SK-N-SH (cell line): ENCODE data around the gene CPT1B. TPM values are rescaled to one million over a fixed set of nuclear protein-coding genes. Genes with fewer than 3 reads are reported as not detected.

Source experiments
- CTCF ChIA-PET: fragments of 300-600, 350-600 bp; formaldehyde crosslinking; extraction: SDS; loops from one replicate; lab custom pipeline; 2021; lab: Yijun Ruan, JAX
- POLR2A ChIA-PET: fragments of 350-600 bp; sonication (Branson Sonifier 250); formaldehyde crosslinking; extraction: SDS; loops from one replicate; lab custom pipeline; 2020; ENCODE audit warnings: antibody characterized with exemption, inconsistent platforms; lab: Yijun Ruan, JAX
- DNase-seq: peaks from one replicate; pipeline ENCODE4 v3.0.0; 2012
- H2AFZ ChIP-seq: fragments of 200-600 bp; sonication (generic); 2 replicates; pipeline ENCODE4 v1.8.1; 2016; ENCODE audit warnings: antibody characterized with exemption, mild to moderate bottlenecking, low read depth
- H3F3A ChIP-seq: fragments of 200-600 bp; sonication (generic); replicated peaks from 2 replicates; pipeline ENCODE3; 2016; ENCODE audit warnings: antibody characterized with exemption, mild to moderate bottlenecking; ENCODE audit not compliant: insufficient read depth
- H3K27ac ChIP-seq, 2 experiments: fragments of 200-500 bp in 1 of 2; fragments of 200-600 bp in 1 of 2; sonication (Bioruptor generic) in 1 of 2; sonication (generic), shearing (Covaris generic) in 1 of 2; 2 replicates each; pipeline versions ENCODE4 v1.5.1 to v1.6.1; 2014 to 2016; ENCODE audit warnings: low read depth in 2 of 2, inconsistent platforms in 1 of 2, low read length in 1 of 2, mild to moderate bottlenecking in 1 of 2, mixed read lengths in 1 of 2
- H3K27me3 ChIP-seq: fragments of 200-600 bp; sonication (generic), shearing (Covaris generic); 2 replicates; pipeline ENCODE4 v1.6.1; 2016; ENCODE audit warnings: mixed run types; ENCODE audit not compliant: insufficient read depth
- H3K36me3 ChIP-seq, 2 experiments: fragments of 200-500 bp in 1 of 2; fragments of 200-600 bp in 1 of 2; sonication (Bioruptor generic) in 1 of 2; sonication (generic) in 1 of 2; replicated peaks in 1 of 2; 2 replicates each; pipeline versions ENCODE3 to v1.5.1; 2014 to 2016; ENCODE audit warnings: low read length in 1 of 2, mild to moderate bottlenecking in 1 of 2; ENCODE audit not compliant: insufficient read depth in 2 of 2, control insufficient read depth in 1 of 2
- H3K4me1 ChIP-seq, 2 experiments: fragments of 200-500 bp in 1 of 2; fragments of 200-600 bp in 1 of 2; sonication (Bioruptor generic) in 1 of 2; sonication (generic), shearing (Covaris generic) in 1 of 2; 2 replicates each; pipeline versions ENCODE4 v1.5.1 to v1.6.1; 2014 to 2016; ENCODE audit warnings: low read depth in 1 of 2, low read length in 1 of 2, mixed run types in 1 of 2; ENCODE audit not compliant: insufficient read depth in 2 of 2, control insufficient read depth in 1 of 2
- H3K4me2 ChIP-seq: fragments of 200-600 bp; sonication (generic), shearing (Covaris generic); 2 replicates; pipeline ENCODE4 v1.6.1; 2017; ENCODE audit warnings: mixed run types
- H3K4me3 ChIP-seq, 2 experiments: fragments of 200-500 bp in 1 of 2; fragments of 200-600 bp in 1 of 2; sonication (Bioruptor generic) in 1 of 2; sonication (generic), shearing (Covaris generic) in 1 of 2; 2 replicates each; pipeline versions ENCODE4 v1.5.1 to v1.8.1; 2014 to 2016; ENCODE audit warnings: low read depth in 2 of 2, inconsistent platforms in 1 of 2, low read length in 1 of 2, mild to moderate bottlenecking in 1 of 2, mixed read lengths in 1 of 2, moderate library complexity in 1 of 2
- H3K79me2 ChIP-seq: fragments of 200-600 bp; sonication (generic); 2 replicates; pipeline ENCODE4 v1.8.1; 2017; ENCODE audit warnings: mild to moderate bottlenecking; ENCODE audit not compliant: insufficient read depth
- H3K9ac ChIP-seq: fragments of 200-600 bp; sonication (generic); 2 replicates; pipeline ENCODE4 v1.6.1; 2017; ENCODE audit warnings: mixed run types
- H3K9me2 ChIP-seq: fragments of 200-600 bp; sonication (generic); 2 replicates; pipeline ENCODE4 v1.6.1; 2017; ENCODE audit warnings: mixed run types
- H3K9me3 ChIP-seq: fragments of 200-600 bp; sonication (generic); 2 replicates; pipeline ENCODE4 v1.6.1; 2017; ENCODE audit warnings: mixed run types, mild to moderate bottlenecking, moderate library complexity
- H4K20me1 ChIP-seq: fragments of 200-600 bp; sonication (generic); 2 replicates; pipeline ENCODE4 v1.6.1; 2017; ENCODE audit warnings: mild to moderate bottlenecking, mixed run types; ENCODE audit not compliant: insufficient read depth
- CTCF ChIP-seq: fragments of 200-600 bp; sonication (generic); IDR thresholded peaks from 2 replicates; pipeline ENCODE4 v1.6.1; 2017; ENCODE audit warnings: antibody characterized with exemption, mild to moderate bottlenecking, moderate library complexity
- GABPA ChIP-seq: IDR thresholded peaks from 2 replicates; pipeline ENCODE4 v1.4.0; 2012; ENCODE audit warnings: low read depth, mild to moderate bottlenecking
- GATA2 ChIP-seq: sonication (generic); formaldehyde crosslinking; IDR thresholded peaks from 2 replicates; pipeline ENCODE4 v1.5.0; 2020; ENCODE audit warnings: mild to moderate bottlenecking, missing genetic modification reagents
- MEF2A ChIP-seq: IDR thresholded peaks from 2 replicates; pipeline ENCODE4 v1.4.0; 2012; ENCODE audit warnings: low read depth, borderline replicate concordance
- NFIC ChIP-seq: IDR thresholded peaks from 2 replicates; pipeline ENCODE4 v1.4.0; 2012; ENCODE audit warnings: borderline replicate concordance
- REST ChIP-seq: IDR thresholded peaks from 2 replicates; pipeline ENCODE4 v1.6.1; 2012; ENCODE audit warnings: mild to moderate bottlenecking, low read depth, low read length, moderate library complexity
- RXRA ChIP-seq: IDR thresholded peaks from 2 replicates; pipeline ENCODE4 v1.4.0; 2012; ENCODE audit warnings: low read depth, mild to moderate bottlenecking, borderline replicate concordance
- SIN3A ChIP-seq: IDR thresholded peaks from 2 replicates; pipeline ENCODE4 v1.6.1; 2012; ENCODE audit warnings: low read depth, mild to moderate bottlenecking, low read length, moderate library complexity, borderline replicate concordance
- TEAD4 ChIP-seq: IDR thresholded peaks from 2 replicates; pipeline ENCODE4 v1.4.0; 2012; ENCODE audit warnings: mild to moderate bottlenecking, borderline replicate concordance; ENCODE audit not compliant: insufficient read depth
- USF1 ChIP-seq: IDR thresholded peaks from 2 replicates; pipeline ENCODE4 v1.4.0; 2012; ENCODE audit warnings: low read depth, borderline replicate concordance
- ZBTB33 ChIP-seq: IDR thresholded peaks from 2 replicates; pipeline ENCODE4 v1.4.0; 2012; ENCODE audit warnings: low read depth, borderline replicate concordance
- WGBS: methylation state at CpG from one replicate; pipeline ENCODE4 v1.1.6; 2017; ENCODE audit warnings: low lambda C conversion rate; 5-methylcytosine and 5-hydroxymethylcytosine counted together
- polyA plus RNA-seq, 3 experiments: library from polyadenylated mRNA; depleted of rRNA; stranded (reverse); fragments of >200 nt; gene quantifications; 2 replicates each; pipeline ENCODE4 v1.2.3, GENCODE V29; 2012

CPT1B gene
- polyA plus RNA-seq, 1 of the 3 experiments (the other 2 are of a cell fraction) = 33.2 TPM

GRCh38 chr22:50553310-50553709 lies 24.9 kb downstream of the CPT1B start:
- H3K27me3 ChIP-seq = no peaks in the 10 kb centered on the region
- DNase-seq = peak; percentile 44
- no peak overlapping the region for H2AFZ ChIP-seq
- ChIA-PET POLR2A (no interaction called here), CTCF (interaction anchor here (5.3 kb wide), 1 partner anchor 10 kb away, joined by 26 read pairs; the partner anchor contains the start of gene SYCE3)
- no peaks in the 10 kb centered on the region for H3K9me2 ChIP-seq
- H3K79me2 ChIP-seq = no peaks in the 10 kb centered on the region
- no peak overlapping the region for H3K9ac ChIP-seq
- H3K4me3 ChIP-seq = no peak overlapping the region
- H3K4me2 ChIP-seq = no peak overlapping the region
- no peaks in the 10 kb centered on the region; a peak in 1 of 4 replicates for H3K4me1 ChIP-seq
- TF ChIP-seq TEAD4 (no peak), GATA2 (CRISPR knock-in tag) (peak; percentile 64)
- H3K36me3 ChIP-seq = no peaks in the 10 kb centered on the region
- no peaks in the 10 kb centered on the region for H4K20me1 ChIP-seq
- H3K27ac ChIP-seq = no peak overlapping the region
- H3F3A ChIP-seq = peaks cover 8% of the 10 kb centered on the region
- WGBS = 46% methylated on average over 8 of the region's 8 CpGs
- H3K9me3 ChIP-seq = no peaks in the 10 kb centered on the region

- Histone ChIP-seq H3K79me2 (no peaks in the 10 kb centered on the region), H4K20me1 (no peaks in the 10 kb centered on the region), H2AFZ (no peak overlapping the region), H3K9ac (no peak overlapping the region), H3K4me3 (no peak overlapping the region), H3F3A (peaks cover 2% of the 10 kb centered on the region), H3K9me3 (no peaks in the 10 kb centered on the region), H3K27ac (no peak overlapping the region), H3K36me3 (no peaks in the 10 kb centered on the region), H3K4me1 (no peaks in the 10 kb centered on the region; a peak in 1 of 4 replicates), H3K27me3 (no peaks in the 10 kb centered on the region), H3K4me2 (no peak overlapping the region), H3K9me2 (no peaks in the 10 kb centered on the region)
- DNase-seq = no peak
- 84% methylated on average over 9 of the region's 11 CpGs for WGBS
- TF ChIP-seq GATA2 (CRISPR knock-in tag) (no peak), MEF2A (no peak), USF1 (no peak), SIN3A (no peak), NFIC (no peak)
- ChIA-PET CTCF (interaction anchor here (1.4 to 5.3 kb wide), 3 partner anchors 8 to 26 kb away, joined by 3 to 26 read pairs (median 10); partner anchors contain the start of genes SCO2 and SYCE3), POLR2A (no interaction called here)
Measured at GRCh38 chr22:50551160-50551752, 27.0 kb downstream of the CPT1B start.

- H3K9me3 ChIP-seq = no peaks in the 10 kb centered on the region
- H3K79me2 ChIP-seq = no peaks in the 10 kb centered on the region
- CTCF ChIA-PET = interaction anchor here (1.1 to 5.3 kb wide), 4 partner anchors 9 to 71 kb away, joined by 3 to 26 read pairs (median 8); partner anchors contain the start of genes SCO2 and SYCE3
- H4K20me1 ChIP-seq = no peaks in the 10 kb centered on the region
- H3K4me2 ChIP-seq = no peak overlapping the region
- 74% methylated on average over 8 of the region's 8 CpGs for WGBS
- POLR2A ChIA-PET = no interaction called here
- peaks cover 0 to 7% of the 10 kb centered on the region in 2 experiments; a peak in 1 of 4 replicates for H3K4me1 ChIP-seq
- no peak overlapping the region for H3K4me3 ChIP-seq
- no peak overlapping the region for H2AFZ ChIP-seq
- no peaks in the 10 kb centered on the region for H3K27me3 ChIP-seq
- H3K9me2 ChIP-seq = no peaks in the 10 kb centered on the region
- H3K36me3 ChIP-seq = no peaks in the 10 kb centered on the region
- no peak for DNase-seq
- no peak overlapping the region for H3K27ac ChIP-seq
- no peaks in the 10 kb centered on the region for H3F3A ChIP-seq
- no peak overlapping the region for H3K9ac ChIP-seq
- no peak for TF ChIP-seq ZBTB33
- no peak for TF ChIP-seq REST
- no peak for TF ChIP-seq GABPA
- no peak for TF ChIP-seq CTCF
- TF ChIP-seq RXRA = no peak
- TF ChIP-seq TEAD4 = no peak
Measured at GRCh38 chr22:50550395-50550794, 27.8 kb downstream of the CPT1B start.
